IMR-90 (cell line): ENCODE measurements around the gene RTRAF.

Source experiments
- CEBPB ChIP-seq: IDR thresholded peaks from 2 replicates; pipeline ENCODE4 v1.6.1; 2012; ENCODE audit warnings: low read depth, low read length, improper control_type of control experiment
- CHD1 ChIP-seq: IDR thresholded peaks from 2 replicates; pipeline ENCODE4 v1.6.1; 2012; ENCODE audit warnings: low read depth, low read length, improper control_type of control experiment
- FOS ChIP-seq: fragments of 150-350 bp; IDR thresholded peaks from 2 replicates; pipeline ENCODE4 v1.6.1; 2016; ENCODE audit warnings: low read depth, low read length
- MAZ ChIP-seq: IDR thresholded peaks from 2 replicates; pipeline ENCODE4 v1.6.1; 2012; ENCODE audit warnings: low read depth, mild to moderate bottlenecking, low read length, improper control_type of control experiment, moderate library complexity, borderline replicate concordance
- MXI1 ChIP-seq: IDR thresholded peaks from 2 replicates; pipeline ENCODE4 v1.6.1; 2012; ENCODE audit warnings: low read depth, mild to moderate bottlenecking, low read length, moderate library complexity, borderline replicate concordance
- NFE2L2 ChIP-seq: fragments of 150-350 bp; IDR thresholded peaks from 2 replicates; pipeline ENCODE4 v1.6.1; 2016; ENCODE audit warnings: low read depth, mild to moderate bottlenecking, low read length
- POLR2A ChIP-seq: IDR thresholded peaks from 2 replicates; pipeline ENCODE4 v1.6.1; 2012; ENCODE audit warnings: mild to moderate bottlenecking, low read depth, low read length
- RAD21 ChIP-seq: IDR thresholded peaks from 2 replicates; pipeline ENCODE4 v1.6.1; 2012; ENCODE audit warnings: low read length, improper control_type of control experiment
- RFX5 ChIP-seq: IDR thresholded peaks from 2 replicates; pipeline ENCODE4 v1.8.0; 2012; ENCODE audit warnings: low read depth, mild to moderate bottlenecking, low read length, moderate library complexity
- SMC3 ChIP-seq: fragments of 150-350 bp; IDR thresholded peaks from 2 replicates; pipeline ENCODE4 v1.6.1; 2016; ENCODE audit warnings: low read depth, mild to moderate bottlenecking, antibody characterized with exemption, low read length, moderate library complexity
- TF ChIP-seq, protein P1 (sequence below): conservative IDR thresholded peaks from 2 replicates; pipeline ENCODE4 v1.5.1; 2012; ENCODE audit warnings: mild to moderate bottlenecking, low read depth, low read length, improper control_type of control experiment
- TF ChIP-seq, protein P2 (sequence below): fragments of 150-350 bp; IDR thresholded peaks from 2 replicates; pipeline ENCODE4 v1.6.1; 2016; ENCODE audit warnings: low read depth, mild to moderate bottlenecking, low read length, moderate library complexity, borderline replicate concordance
- TF ChIP-seq, protein P3 (sequence below): fragments of 150-350 bp; IDR thresholded peaks from 2 replicates; pipeline ENCODE4 v1.6.1; 2017; ENCODE audit warnings: mild to moderate bottlenecking, antibody characterized with exemption, low read length, low read depth

DNA sequence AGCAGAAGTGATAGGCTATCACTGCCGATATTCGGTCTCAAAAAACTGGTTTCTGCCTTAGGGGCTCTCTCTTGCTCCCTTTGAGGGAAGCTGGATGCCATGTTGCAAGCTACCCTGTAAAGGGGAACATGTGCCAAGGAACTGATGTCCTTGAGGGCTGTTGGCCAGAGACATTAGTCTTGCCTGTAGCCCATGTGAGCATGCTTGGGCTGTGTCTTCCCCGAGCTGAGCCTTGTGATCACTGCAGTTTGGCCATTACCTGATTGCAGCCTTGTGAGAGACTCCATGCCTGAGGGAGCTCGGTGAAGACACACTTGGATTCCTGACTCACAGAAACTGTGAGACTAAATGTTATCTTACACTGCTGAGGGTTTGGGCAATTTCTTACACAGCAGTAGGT, 18.8 kb downstream of the RTRAF start:
- TF ChIP-seq RAD21 (no peak), CHD1 (no peak), MXI1 (no peak), MAZ (no peak), FOS (no peak), POLR2A (no peak), RFX5 (no peak), CEBPB (no peak), SMC3 (no peak), NFE2L2 (no peak)
- TF ChIP-seq, protein P1, sequence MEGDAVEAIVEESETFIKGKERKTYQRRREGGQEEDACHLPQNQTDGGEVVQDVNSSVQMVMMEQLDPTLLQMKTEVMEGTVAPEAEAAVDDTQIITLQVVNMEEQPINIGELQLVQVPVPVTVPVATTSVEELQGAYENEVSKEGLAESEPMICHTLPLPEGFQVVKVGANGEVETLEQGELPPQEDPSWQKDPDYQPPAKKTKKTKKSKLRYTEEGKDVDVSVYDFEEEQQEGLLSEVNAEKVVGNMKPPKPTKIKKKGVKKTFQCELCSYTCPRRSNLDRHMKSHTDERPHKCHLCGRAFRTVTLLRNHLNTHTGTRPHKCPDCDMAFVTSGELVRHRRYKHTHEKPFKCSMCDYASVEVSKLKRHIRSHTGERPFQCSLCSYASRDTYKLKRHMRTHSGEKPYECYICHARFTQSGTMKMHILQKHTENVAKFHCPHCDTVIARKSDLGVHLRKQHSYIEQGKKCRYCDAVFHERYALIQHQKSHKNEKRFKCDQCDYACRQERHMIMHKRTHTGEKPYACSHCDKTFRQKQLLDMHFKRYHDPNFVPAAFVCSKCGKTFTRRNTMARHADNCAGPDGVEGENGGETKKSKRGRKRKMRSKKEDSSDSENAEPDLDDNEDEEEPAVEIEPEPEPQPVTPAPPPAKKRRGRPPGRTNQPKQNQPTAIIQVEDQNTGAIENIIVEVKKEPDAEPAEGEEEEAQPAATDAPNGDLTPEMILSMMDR: no peak
- TF ChIP-seq, protein P2, sequence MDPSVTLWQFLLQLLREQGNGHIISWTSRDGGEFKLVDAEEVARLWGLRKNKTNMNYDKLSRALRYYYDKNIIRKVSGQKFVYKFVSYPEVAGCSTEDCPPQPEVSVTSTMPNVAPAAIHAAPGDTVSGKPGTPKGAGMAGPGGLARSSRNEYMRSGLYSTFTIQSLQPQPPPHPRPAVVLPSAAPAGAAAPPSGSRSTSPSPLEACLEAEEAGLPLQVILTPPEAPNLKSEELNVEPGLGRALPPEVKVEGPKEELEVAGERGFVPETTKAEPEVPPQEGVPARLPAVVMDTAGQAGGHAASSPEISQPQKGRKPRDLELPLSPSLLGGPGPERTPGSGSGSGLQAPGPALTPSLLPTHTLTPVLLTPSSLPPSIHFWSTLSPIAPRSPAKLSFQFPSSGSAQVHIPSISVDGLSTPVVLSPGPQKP: no peak
- TF ChIP-seq, protein P3, sequence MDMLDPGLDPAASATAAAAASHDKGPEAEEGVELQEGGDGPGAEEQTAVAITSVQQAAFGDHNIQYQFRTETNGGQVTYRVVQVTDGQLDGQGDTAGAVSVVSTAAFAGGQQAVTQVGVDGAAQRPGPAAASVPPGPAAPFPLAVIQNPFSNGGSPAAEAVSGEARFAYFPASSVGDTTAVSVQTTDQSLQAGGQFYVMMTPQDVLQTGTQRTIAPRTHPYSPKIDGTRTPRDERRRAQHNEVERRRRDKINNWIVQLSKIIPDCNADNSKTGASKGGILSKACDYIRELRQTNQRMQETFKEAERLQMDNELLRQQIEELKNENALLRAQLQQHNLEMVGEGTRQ: no peak
